Measurements from ENCODE around the gene ANKRD40CL.

ANKRD40CL gene

GRCh38 chr17:50767446-50767845, at the start of gene ANKRD40CL:
TSS of gene ANKRD40CL (minus strand) at chr17:50767518. CDS start at chr17:50766913, 605 bp downstream.
- POLR2A ChIA-PET = interaction anchor here (0.6 kb wide), 1 partner anchor 99 kb away, joined by 3 read pairs; the partner anchor contains the start of gene TOB1
- no peak for DNase-seq (ENCODE audit: extremely low spot score)
- CTCF ChIA-PET = interaction anchor here (1.2 to 8.0 kb wide), 5 partner anchors 10 to 85 kb away, joined by 3 to 85 read pairs (median 4); no protein-coding TSS in a partner anchor
- no peak for TF ChIP-seq CTCF (IDR thresholded peaks at IDR 0.05; ENCODE audit: control extremely low read depth, extremely low read depth, low read depth, missing control alignments)

GRCh38 chr17:50816271-50816670, 49.0 kb upstream of the ANKRD40CL start:
- DNase-seq (ENCODE audit: extremely low spot score) = no peak
- ChIA-PET CTCF (interaction anchor here (0.8 to 8.9 kb wide), 12 partner anchors 9 to 185 kb away, joined by 3 to 79 read pairs (median 5); no protein-coding TSS in a partner anchor), POLR2A (no interaction called here)
- no peak for TF ChIP-seq CTCF (IDR thresholded peaks at IDR 0.05; ENCODE audit: control extremely low read depth, extremely low read depth, low read depth, missing control alignments)

GRCh38 chr17:50815400-50815799, 48.1 kb upstream of the ANKRD40CL start:
- no peak for TF ChIP-seq CTCF (IDR thresholded peaks at IDR 0.05; ENCODE audit: control extremely low read depth, extremely low read depth, low read depth, missing control alignments)
- no peak for DNase-seq (ENCODE audit: extremely low spot score)
- POLR2A ChIA-PET = no interaction called here
- CTCF ChIA-PET = interaction anchor here (0.7 to 8.9 kb wide), 4 partner anchors 14 to 48 kb away, joined by 3 to 79 read pairs (median 44); no protein-coding TSS in a partner anchor

- ChIA-PET CTCF (interaction anchor here (1.1 to 8.9 kb wide), 6 partner anchors 17 to 340 kb away, joined by 3 to 79 read pairs (median 4); partner anchors contain the start of genes NME1 and WFIKKN2), POLR2A (no interaction called here)
- no peak for TF ChIP-seq CTCF (IDR thresholded peaks at IDR 0.05; ENCODE audit: control extremely low read depth, extremely low read depth, low read depth, missing control alignments)
- DNase-seq (ENCODE audit: extremely low spot score) = no peak
These were observed 46.3 kb upstream of the ANKRD40CL start for GRCh38 chr17:50813583-50813982.

GRCh38 chr17:50808888-50809287, 41.6 kb upstream of the ANKRD40CL start:
- ChIA-PET CTCF (interaction anchor here (0.8 to 1.9 kb wide), 2 partner anchors 9 to 26 kb away, joined by 4 to 7 read pairs; no protein-coding TSS in a partner anchor), POLR2A (no interaction called here)
- no peak for TF ChIP-seq CTCF (IDR thresholded peaks at IDR 0.05; ENCODE audit: control extremely low read depth, extremely low read depth, low read depth, missing control alignments)
- DNase-seq (ENCODE audit: extremely low spot score) = no peak

GRCh38 chr17:50808413-50808812, 41.1 kb upstream of the ANKRD40CL start:
- ChIA-PET CTCF (interaction anchor here (0.8 kb wide), 1 partner anchor 10 kb away, joined by 4 read pairs; no protein-coding TSS in a partner anchor), POLR2A (no interaction called here)
- no peak for TF ChIP-seq CTCF (IDR thresholded peaks at IDR 0.05; ENCODE audit: control extremely low read depth, extremely low read depth, low read depth, missing control alignments)
- DNase-seq (ENCODE audit: extremely low spot score) = no peak
